ENCODE data around the gene LIMK2. TPM values are rescaled to one million over a fixed set of nuclear protein-coding genes. Genes with fewer than 3 reads are reported as not detected.

The LIMK2 gene
- total RNA-seq, 1 donor from 2014 or later: 63.0 TPM

- Histone ChIP-seq H3K36me3 (no peaks in the 10 kb centered on the region), H3K27me3 (no peaks in the 10 kb centered on the region), H3K27ac (peak overlapping the region; percentile 63), H3K9me3 (no peaks in the 10 kb centered on the region), H3K4me1 (peaks cover 45% of the 10 kb centered on the region), H3K4me3 (peak overlapping the region; percentile 62)
- ATAC-seq (peak; percentile 15), DNase-seq (no peak)
- intact Hi-C loops (cut with DNase I): no loop called here
- TF ChIP-seq CTCF (IDR thresholded peaks at IDR 0.05): no peak
These were observed 37.2 kb downstream of the LIMK2 start for GRCh38 chr22:31248965-31249958.

GRCh38 chr22:31250740-31251600, 38.9 kb downstream of the LIMK2 start:
- intact Hi-C loops (cut with DNase I): no loop called here
- Histone ChIP-seq H3K4me3 (no peak overlapping the region), H3K9me3 (no peaks in the 10 kb centered on the region), H3K27ac (peak overlapping the region; percentile 63), H3K4me1 (peaks cover 45% of the 10 kb centered on the region), H3K36me3 (no peaks in the 10 kb centered on the region), H3K27me3 (no peaks in the 10 kb centered on the region)
- DNase-seq: no peak
- ATAC-seq: no peak
- no peak for TF ChIP-seq CTCF (IDR thresholded peaks at IDR 0.05)

GRCh38 chr22:31253949-31254348, 41.9 kb downstream of the LIMK2 start:
- intact Hi-C loops (cut with DNase I): no loop called here
- DNase-seq (peak; percentile 74), ATAC-seq (peak; percentile 88)
- Histone ChIP-seq H3K27ac (peak overlapping the region; percentile 63), H3K4me1 (peaks cover 31% of the 10 kb centered on the region), H3K4me3 (no peak overlapping the region), H3K27me3 (no peaks in the 10 kb centered on the region), H3K9me3 (no peaks in the 10 kb centered on the region), H3K36me3 (peaks cover 11% of the 10 kb centered on the region)
- TF ChIP-seq CTCF (IDR thresholded peaks at IDR 0.05): peak; percentile 13

GRCh38 chr22:31259798-31260473, 47.8 kb downstream of the LIMK2 start:
- no peak overlapping the region for H3K27ac ChIP-seq
- ATAC-seq: peak; percentile 57
- no peaks in the 10 kb centered on the region for H3K9me3 ChIP-seq
- no peaks in the 10 kb centered on the region for H3K27me3 ChIP-seq
- peaks cover 4% of the 10 kb centered on the region for H3K4me1 ChIP-seq
- H3K36me3 ChIP-seq: peaks cover 66% of the 10 kb centered on the region
- no peak for TF ChIP-seq CTCF (IDR thresholded peaks at IDR 0.05)
- intact Hi-C loops (cut with DNase I): no loop called here
- no peak for DNase-seq
- no peak overlapping the region for H3K4me3 ChIP-seq

GRCh38 chr22:31260474-31260856, 48.4 kb downstream of the LIMK2 start:
- Histone ChIP-seq H3K9me3 (no peaks in the 10 kb centered on the region), H3K4me3 (no peak overlapping the region), H3K27me3 (no peaks in the 10 kb centered on the region), H3K27ac (no peak overlapping the region), H3K36me3 (peaks cover 69% of the 10 kb centered on the region), H3K4me1 (peaks cover 4% of the 10 kb centered on the region)
- ATAC-seq (no peak), DNase-seq (no peak)
- no peak for TF ChIP-seq CTCF (IDR thresholded peaks at IDR 0.05)
- intact Hi-C loops (cut with DNase I): no loop called here
